HEK293 (cell line): Measurements from ENCODE around the gene SLC17A9.

Source experiments
- CTCF ChIA-PET: fragments of 350-600 bp; formaldehyde crosslinking; extraction: SDS; loops from one replicate; lab custom pipeline; 2021; ENCODE audit warnings: antibody characterized with exemption; lab: Yijun Ruan, JAX
- POLR2A ChIA-PET: fragments of 300-600 bp; formaldehyde crosslinking; extraction: SDS; loops from one replicate; lab custom pipeline; 2020; ENCODE audit warnings: antibody characterized with exemption, inconsistent platforms; lab: Yijun Ruan, JAX
- H3K27ac ChIP-seq: fragments of 200-500 bp; sonication (Bioruptor generic); 2 replicates; pipeline ENCODE4 v1.5.1; 2014; ENCODE audit warnings: low read depth, low read length, control low read depth, inconsistent platforms; ENCODE audit errors: extremely low read depth
- H3K36me3 ChIP-seq, 2 experiments: fragments of 200-500 bp in 1 of 2; sonication (Bioruptor generic) in 1 of 2; 1 replicate in 1 of 2; 2 replicates in 1 of 2; pipeline ENCODE4 v1.5.1; 2014 to 2017; ENCODE audit warnings: inconsistent platforms in 2 of 2, low read length in 2 of 2; ENCODE audit not compliant: control insufficient read depth in 2 of 2, insufficient read depth in 1 of 2
- H3K4me1 ChIP-seq: fragments of 200-500 bp; sonication (Bioruptor generic); 2 replicates; pipeline ENCODE4 v1.5.1; 2014; ENCODE audit warnings: mild to moderate bottlenecking, low read length, inconsistent platforms; ENCODE audit not compliant: control insufficient read depth, insufficient read depth
- H3K4me3 ChIP-seq: 2 replicates; pipeline ENCODE4 v1.5.1; 2011; ENCODE audit warnings: low read depth, mild to moderate bottlenecking, control low read depth, low read length, moderate library complexity
- H3K9me3 ChIP-seq: fragments of 200-500 bp; sonication (Bioruptor generic); 2 replicates; pipeline ENCODE4 v1.5.1; 2014; ENCODE audit warnings: low read depth, low read length, inconsistent platforms; ENCODE audit not compliant: control insufficient read depth, insufficient read depth
- KLF10 ChIP-seq: fragments of 450-650 bp; IDR thresholded peaks from 2 replicates; pipeline ENCODE4 v1.5.1; 2018; ENCODE audit warnings: missing biosample characterization, mild to moderate bottlenecking, missing genetic modification characterization
- REST ChIP-seq: fragments of 450-650 bp; formaldehyde crosslinking; IDR thresholded peaks from 2 replicates; pipeline ENCODE4 v1.5.1; 2016; ENCODE audit warnings: missing biosample characterization, missing genetic modification characterization
- SCRT2 ChIP-seq: fragments of 450-650 bp; formaldehyde crosslinking; IDR thresholded peaks from 2 replicates; pipeline ENCODE4 v1.5.1; 2016; ENCODE audit warnings: missing biosample characterization, missing genetic modification characterization
- TCF7L2 ChIP-seq: IDR thresholded peaks from 2 replicates; pipeline ENCODE4 v1.6.1; 2011; ENCODE audit warnings: low read depth, mild to moderate bottlenecking, inconsistent platforms, low read length, moderate library complexity, borderline replicate concordance
- ZIC2 ChIP-seq: fragments of 450-650 bp; formaldehyde crosslinking; IDR thresholded peaks from 2 replicates; pipeline ENCODE4 v1.5.1; 2016; ENCODE audit warnings: missing biosample characterization, missing genetic modification characterization
- ZNF121 ChIP-seq: fragments of 450-650 bp; formaldehyde crosslinking; IDR thresholded peaks from 2 replicates; pipeline ENCODE4 v1.5.1; 2016; ENCODE audit warnings: missing biosample characterization, missing genetic modification characterization
- ZNF416 ChIP-seq: fragments of 450-650 bp; formaldehyde crosslinking; IDR thresholded peaks from 2 replicates; pipeline ENCODE4 v1.5.1; 2016; ENCODE audit warnings: missing biosample characterization, missing genetic modification characterization
- ZNF791 ChIP-seq: fragments of 450-650 bp; formaldehyde crosslinking; IDR thresholded peaks from 2 replicates; pipeline ENCODE4 v1.5.1; 2016; ENCODE audit warnings: missing biosample characterization, missing genetic modification characterization
- ZSCAN5A ChIP-seq: fragments of 450-650 bp; formaldehyde crosslinking; IDR thresholded peaks from 2 replicates; pipeline ENCODE4 v1.5.1; 2016; ENCODE audit warnings: missing biosample characterization, missing genetic modification characterization
- TF ChIP-seq, protein P1 (sequence below): fragments of 450-650 bp; formaldehyde crosslinking; IDR thresholded peaks from 2 replicates; pipeline ENCODE4 v1.5.1; 2016; ENCODE audit warnings: missing biosample characterization, missing genetic modification characterization
- TF ChIP-seq, protein P2 (sequence below): fragments of 450-650 bp; formaldehyde crosslinking; IDR thresholded peaks from 2 replicates; pipeline ENCODE4 v1.5.1; 2016; ENCODE audit warnings: missing biosample characterization, missing genetic modification characterization
- TF ChIP-seq, protein P3 (sequence below): fragments of 450-650 bp; formaldehyde crosslinking; IDR thresholded peaks from 2 replicates; pipeline ENCODE4 v1.5.1; 2016; ENCODE audit warnings: missing biosample characterization, missing genetic modification characterization

The SLC17A9 gene

GRCh38 chr20:62907384-62908317 is 44.9 kb upstream of the SLC17A9 start:
- TF ChIP-seq ZNF791 (tag by site-specific recombination) (no peak), TCF7L2 (no peak), KLF10 (tag by site-specific recombination) (0 out of 2 replicates have a peak, but pooled peaks have one; percentile 29), SCRT2 (tag by site-specific recombination) (no peak), ZNF416 (tag by site-specific recombination) (no peak), ZNF121 (peak; percentile 98)
- TF ChIP-seq, protein P1, sequence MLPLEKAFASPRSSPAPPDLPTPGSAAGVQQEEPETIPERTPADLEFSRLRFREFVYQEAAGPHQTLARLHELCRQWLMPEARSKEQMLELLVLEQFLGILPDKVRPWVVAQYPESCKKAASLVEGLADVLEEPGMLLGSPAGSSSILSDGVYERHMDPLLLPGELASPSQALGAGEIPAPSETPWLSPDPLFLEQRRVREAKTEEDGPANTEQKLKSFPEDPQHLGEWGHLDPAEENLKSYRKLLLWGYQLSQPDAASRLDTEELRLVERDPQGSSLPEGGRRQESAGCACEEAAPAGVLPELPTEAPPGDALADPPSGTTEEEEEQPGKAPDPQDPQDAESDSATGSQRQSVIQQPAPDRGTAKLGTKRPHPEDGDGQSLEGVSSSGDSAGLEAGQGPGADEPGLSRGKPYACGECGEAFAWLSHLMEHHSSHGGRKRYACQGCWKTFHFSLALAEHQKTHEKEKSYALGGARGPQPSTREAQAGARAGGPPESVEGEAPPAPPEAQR (tag by site-specific recombination), result no peak
- TF ChIP-seq, protein P2, sequence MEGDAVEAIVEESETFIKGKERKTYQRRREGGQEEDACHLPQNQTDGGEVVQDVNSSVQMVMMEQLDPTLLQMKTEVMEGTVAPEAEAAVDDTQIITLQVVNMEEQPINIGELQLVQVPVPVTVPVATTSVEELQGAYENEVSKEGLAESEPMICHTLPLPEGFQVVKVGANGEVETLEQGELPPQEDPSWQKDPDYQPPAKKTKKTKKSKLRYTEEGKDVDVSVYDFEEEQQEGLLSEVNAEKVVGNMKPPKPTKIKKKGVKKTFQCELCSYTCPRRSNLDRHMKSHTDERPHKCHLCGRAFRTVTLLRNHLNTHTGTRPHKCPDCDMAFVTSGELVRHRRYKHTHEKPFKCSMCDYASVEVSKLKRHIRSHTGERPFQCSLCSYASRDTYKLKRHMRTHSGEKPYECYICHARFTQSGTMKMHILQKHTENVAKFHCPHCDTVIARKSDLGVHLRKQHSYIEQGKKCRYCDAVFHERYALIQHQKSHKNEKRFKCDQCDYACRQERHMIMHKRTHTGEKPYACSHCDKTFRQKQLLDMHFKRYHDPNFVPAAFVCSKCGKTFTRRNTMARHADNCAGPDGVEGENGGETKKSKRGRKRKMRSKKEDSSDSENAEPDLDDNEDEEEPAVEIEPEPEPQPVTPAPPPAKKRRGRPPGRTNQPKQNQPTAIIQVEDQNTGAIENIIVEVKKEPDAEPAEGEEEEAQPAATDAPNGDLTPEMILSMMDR (tag by site-specific recombination), result peak; percentile 41; the same call in 1 of the 2 replicates
- H3K4me3 ChIP-seq, result no peak overlapping the region
- no peaks in the 10 kb centered on the region for H3K9me3 ChIP-seq
- ChIA-PET POLR2A (interaction anchor here (1.2 kb wide), 1 partner anchor 10 kb away, joined by 4 read pairs; no protein-coding TSS in a partner anchor), CTCF (interaction anchor here (0.6 to 3.1 kb wide), 14 partner anchors 9 to 139 kb away, joined by 3 to 27 read pairs (median 5); partner anchors contain the start of gene DIDO1)
- H3K27ac ChIP-seq, result no peak overlapping the region
- peaks cover 34 to 99% of the 10 kb centered on the region in 2 experiments for H3K36me3 ChIP-seq
- H3K4me1 ChIP-seq, result no peaks in the 10 kb centered on the region

DNA sequence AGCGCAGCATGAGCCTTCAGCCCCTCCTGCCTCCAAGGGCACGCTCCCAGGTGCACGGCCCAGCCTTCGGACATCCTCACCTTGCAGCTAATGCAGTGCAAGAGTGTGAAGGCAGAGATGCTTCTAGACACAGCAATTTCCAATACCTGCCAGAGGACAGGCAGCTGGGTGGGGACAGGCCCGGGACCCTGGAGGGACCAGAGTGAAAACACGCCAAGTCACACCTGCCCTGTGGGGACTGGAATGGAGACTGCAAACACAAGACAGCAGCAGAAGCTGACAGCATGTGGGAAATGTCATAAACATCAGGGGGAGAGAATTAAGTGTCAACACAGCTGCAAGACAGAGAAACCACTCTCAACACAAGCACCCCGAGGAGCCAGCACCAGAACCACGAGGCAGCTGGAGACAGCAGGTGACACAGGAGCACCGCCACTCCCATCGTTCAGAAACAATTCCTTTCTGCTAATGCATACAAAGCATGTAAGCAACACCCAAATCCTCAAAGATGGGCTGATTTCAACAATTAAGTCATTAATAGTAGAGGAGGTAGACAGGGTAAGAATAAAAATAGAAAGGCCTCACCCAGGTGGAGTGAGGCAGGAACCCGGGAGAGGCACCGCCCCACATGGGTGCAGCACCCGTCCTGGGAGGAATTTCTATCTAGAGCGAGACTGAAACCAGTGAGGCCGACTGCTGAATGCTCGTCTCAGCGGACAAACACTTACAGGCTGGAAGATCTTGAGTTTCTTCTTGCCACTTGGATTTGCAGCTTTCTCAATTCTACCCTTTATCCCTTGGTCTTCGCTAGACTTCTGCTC is 43.3 kb upstream of the SLC17A9 start:
- ChIA-PET POLR2A (interaction anchor here (1.2 kb wide), 1 partner anchor 11 kb away, joined by 4 read pairs; no protein-coding TSS in a partner anchor), CTCF (interaction anchor here (1.3 to 3.1 kb wide), 6 partner anchors 9 to 99 kb away, joined by 3 to 27 read pairs (median 9); partner anchors contain the start of gene DIDO1)
- Histone ChIP-seq H3K27ac (no peak overlapping the region), H3K9me3 (no peaks in the 10 kb centered on the region), H3K4me3 (no peak overlapping the region), H3K36me3 (peaks cover 36 to 93% of the 10 kb centered on the region in 2 experiments), H3K4me1 (peaks cover 2% of the 10 kb centered on the region; the same call in 1 of the 2 replicates)
- TF ChIP-seq, protein P3, sequence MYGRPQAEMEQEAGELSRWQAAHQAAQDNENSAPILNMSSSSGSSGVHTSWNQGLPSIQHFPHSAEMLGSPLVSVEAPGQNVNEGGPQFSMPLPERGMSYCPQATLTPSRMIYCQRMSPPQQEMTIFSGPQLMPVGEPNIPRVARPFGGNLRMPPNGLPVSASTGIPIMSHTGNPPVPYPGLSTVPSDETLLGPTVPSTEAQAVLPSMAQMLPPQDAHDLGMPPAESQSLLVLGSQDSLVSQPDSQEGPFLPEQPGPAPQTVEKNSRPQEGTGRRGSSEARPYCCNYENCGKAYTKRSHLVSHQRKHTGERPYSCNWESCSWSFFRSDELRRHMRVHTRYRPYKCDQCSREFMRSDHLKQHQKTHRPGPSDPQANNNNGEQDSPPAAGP (tag by site-specific recombination), result no peak
- TF ChIP-seq ZSCAN5A (tag by site-specific recombination) (no peak), ZIC2 (tag by site-specific recombination) (peak; percentile 82), REST (tag by site-specific recombination) (no peak)
